Right kidney (tissue), 1 donor: ENCODE results near the gene KIF1A.
"Not testable (repeated sequence)": the region's sequence is repeated elsewhere in the genome, so short reads cannot be mapped to it uniquely, and the experiment has no call there.

Source experiments
- DNase-seq: peaks from one replicate; pipeline ENCODE4 v3.0.0-alpha.2; 2016

Gene KIF1A

DNA sequence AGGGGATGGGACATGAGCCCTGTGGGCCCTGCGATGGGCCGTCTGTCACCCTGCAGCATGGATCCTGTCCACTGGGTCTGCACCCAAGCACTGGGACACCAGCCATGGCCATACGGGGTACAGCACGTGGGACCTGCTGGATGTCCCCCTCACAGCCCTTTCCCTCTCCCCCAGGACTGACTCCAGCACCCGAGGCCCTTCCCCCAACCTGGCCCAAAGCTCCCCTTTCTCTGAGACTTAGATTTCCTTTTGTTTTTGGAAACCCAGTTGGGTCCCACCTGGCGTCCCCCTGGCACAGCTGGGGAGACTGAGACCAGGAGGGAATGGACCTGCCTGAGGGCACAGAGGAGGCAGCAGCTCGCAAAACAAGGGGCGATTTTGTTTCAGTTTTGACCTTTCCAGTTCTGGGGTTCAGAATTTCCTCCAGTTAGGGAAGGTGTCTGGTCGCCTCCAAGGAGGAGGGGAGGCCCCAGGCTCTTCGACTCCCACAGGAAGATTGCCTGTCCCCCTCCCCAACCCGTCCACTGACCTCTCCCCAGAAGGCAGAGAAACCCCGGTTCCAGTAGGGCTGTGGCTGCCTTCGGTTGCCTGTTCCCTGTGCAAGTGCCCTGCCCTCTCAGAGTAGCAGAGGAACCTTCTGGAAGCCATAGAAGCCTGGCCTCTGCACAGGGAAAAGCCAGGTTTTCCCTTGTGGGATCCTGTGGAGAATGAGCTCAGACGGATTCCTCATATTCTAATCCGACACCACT is 135.9 kb downstream of the KIF1A start:
- not testable (repeated sequence) for DNase-seq

- not testable (repeated sequence) for DNase-seq
Observed at GRCh38 chr2:240683329-240683979, 136.6 kb downstream of the KIF1A start.

GRCh38 chr2:240682431-240683224 is 137.4 kb downstream of the KIF1A start, which contains the start of gene AQP12B:
Gene AQP12B, minus strand, starts transcription at chr2:240682885. Its CDS starts 48 bp downstream, at chr2:240682837.
- not testable (repeated sequence) for DNase-seq

GRCh38 chr2:240680185-240680584 is 139.8 kb downstream of the KIF1A start:
- DNase-seq, result not testable (repeated sequence)

GRCh38 chr2:240678909-240679308 is 141.1 kb downstream of the KIF1A start:
- DNase-seq, result not testable (repeated sequence)

- DNase-seq, result not testable (repeated sequence)
Observed at GRCh38 chr2:240678043-240678442, 142.0 kb downstream of the KIF1A start.

DNA sequence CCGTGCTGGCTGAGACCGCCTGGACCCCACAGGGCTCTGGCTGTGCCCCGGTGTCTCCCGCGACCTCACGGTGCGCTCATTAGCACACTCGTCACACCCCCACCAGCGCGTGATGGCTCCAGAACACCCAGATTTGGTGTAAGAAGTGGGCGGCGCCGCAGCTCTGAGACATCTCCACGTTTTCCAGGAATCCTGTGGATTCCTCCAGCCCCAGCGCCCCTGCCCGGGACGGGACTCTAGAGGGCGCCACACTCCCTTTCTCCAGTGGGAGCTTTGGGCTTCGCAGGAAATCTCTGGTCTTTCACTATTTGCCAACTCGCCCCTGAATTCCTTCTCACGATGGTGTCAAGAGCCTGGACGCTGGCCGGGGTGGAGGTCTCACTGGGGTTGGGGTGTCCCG is 144.7 kb downstream of the KIF1A start:
- DNase-seq, result not testable (repeated sequence)

- DNase-seq, result not testable (repeated sequence)
Observed at GRCh38 chr2:240674461-240675184, 145.4 kb downstream of the KIF1A start.

DNA sequence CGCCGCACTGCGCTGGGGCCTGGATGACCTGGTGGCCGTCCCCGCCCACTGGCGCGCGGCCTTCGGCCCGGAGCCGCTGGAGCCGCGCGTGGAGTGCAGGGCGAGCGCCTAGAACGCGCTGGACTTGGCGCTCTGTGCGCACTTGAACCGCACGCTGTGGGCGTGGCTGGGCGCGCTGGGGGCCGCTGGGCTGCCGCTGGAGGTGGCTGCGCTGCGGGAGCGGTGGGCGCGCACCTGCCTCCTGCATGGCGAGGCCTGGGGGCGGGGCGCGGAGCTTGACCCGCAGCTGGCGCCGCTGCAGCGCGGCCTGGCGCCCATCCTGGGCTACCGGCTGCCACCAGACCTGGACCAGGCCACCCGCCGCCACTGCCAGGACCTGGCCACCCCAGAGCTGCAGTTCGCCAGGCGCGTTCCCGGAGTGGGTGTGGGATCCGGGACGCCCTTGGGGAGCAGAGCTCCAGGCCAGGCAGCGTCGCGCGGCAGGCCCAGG is 147.3 kb downstream of the KIF1A start:
- DNase-seq, result no peak

- DNase-seq, result no peak
Observed at GRCh38 chr2:240672076-240672700, 147.8 kb downstream of the KIF1A start.

DNA sequence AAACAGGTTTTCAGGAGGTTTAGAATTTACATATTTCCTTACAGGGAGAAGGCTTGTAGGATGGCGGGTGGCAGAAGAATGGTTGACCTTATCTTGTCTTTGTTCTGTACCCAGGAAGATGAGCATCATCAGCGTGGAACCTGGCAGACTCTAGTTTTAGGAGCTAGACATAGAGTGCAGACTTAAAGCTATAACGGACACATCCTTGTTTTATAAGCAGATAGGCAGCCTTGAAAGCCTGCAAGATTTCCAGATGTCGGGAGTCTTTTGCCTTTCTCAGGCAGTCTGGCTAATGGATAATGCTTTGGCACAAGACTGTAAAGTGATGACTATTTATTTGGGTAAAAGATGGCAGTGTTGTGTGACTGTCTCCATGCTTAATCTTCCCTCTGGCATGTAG is 149.1 kb downstream of the KIF1A start:
- no peak for DNase-seq

GRCh38 chr2:240670402-240670801 is 149.6 kb downstream of the KIF1A start:
- DNase-seq, result no peak

- DNase-seq, result no peak
Observed at GRCh38 chr2:240664622-240665021, 155.4 kb downstream of the KIF1A start.
